NK-92 treated with Interleukin-12 subunit alpha and Interleukin-12 subunit beta, amount 100 ng/mL, for 24 hours (cell line): ENCODE measurements around the gene CAPN12.
"Not testable (repeated sequence)": the region's sequence is repeated elsewhere in the genome, so short reads cannot be mapped to it uniquely, and the experiment has no call there.

Experiments
- DNase-seq: peaks from one replicate; lab custom pipeline; 2025; lab: John Stamatoyannopoulos, UW

The CAPN12 gene

DNA sequence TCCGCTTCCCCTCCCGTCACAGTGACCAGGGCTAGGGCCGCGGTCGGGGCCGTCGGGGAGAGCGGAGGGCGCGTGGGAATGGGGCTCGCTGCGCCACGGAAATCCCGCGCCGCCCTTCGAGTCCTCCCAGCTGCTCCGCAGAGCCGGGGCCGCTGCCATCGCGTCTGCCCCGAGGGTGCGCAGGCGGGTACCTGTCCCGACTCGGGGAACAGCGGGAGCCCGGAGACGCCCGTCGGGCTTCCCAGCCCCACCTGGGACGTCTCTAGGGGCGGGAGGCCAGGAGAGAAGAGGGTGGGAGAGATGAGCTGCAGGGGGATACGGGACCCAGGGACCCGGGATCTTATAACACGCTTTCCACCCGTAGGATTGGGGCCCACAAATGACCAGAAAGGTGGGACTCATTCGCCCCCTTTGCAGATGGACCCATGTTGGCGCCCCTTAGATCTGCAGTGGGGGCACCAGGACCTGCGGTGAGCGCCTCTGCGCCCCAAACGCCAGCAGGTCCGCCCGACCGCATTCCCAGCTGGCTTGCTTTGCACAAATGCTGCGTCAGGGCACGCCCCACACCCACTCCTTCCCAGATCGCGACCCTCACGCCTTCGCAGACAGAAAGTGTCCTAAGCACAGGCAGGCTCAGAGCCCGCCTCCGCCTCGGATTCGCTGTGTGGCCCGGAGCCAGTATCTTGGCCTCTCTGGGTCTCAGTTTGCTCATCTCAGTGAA is 26.1 kb upstream of the CAPN12 start:
- not testable (repeated sequence) for DNase-seq

DNA sequence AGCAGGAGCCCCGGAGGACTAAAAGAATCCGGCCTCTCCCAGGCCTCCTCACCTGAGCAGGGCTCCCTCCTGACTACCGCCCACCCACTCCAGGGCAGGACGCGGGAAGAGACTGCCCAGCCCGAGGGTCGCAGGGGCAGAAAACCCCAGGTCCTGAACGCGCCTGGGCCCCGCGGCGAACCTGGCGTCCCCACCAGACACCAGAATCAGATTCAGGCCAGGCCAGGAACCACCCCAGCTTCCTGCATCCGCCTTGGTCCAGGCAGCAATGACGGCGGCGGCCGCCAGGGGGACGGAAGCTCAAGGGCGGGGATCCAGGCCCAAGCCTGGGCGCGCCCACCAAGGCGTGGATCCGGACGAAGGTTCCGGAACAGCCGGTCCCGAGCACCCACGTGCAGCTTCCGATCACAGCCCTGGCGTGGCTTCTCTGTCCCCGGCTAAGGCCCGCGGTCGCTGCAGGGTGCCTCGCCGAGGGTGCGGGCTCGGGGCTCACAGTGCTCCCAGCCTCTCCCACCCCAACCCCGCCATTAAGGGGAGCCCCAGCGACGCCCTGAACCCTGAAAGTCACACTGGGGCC is 25.4 kb upstream of the CAPN12 start:
- DNase-seq = no peak

DNA sequence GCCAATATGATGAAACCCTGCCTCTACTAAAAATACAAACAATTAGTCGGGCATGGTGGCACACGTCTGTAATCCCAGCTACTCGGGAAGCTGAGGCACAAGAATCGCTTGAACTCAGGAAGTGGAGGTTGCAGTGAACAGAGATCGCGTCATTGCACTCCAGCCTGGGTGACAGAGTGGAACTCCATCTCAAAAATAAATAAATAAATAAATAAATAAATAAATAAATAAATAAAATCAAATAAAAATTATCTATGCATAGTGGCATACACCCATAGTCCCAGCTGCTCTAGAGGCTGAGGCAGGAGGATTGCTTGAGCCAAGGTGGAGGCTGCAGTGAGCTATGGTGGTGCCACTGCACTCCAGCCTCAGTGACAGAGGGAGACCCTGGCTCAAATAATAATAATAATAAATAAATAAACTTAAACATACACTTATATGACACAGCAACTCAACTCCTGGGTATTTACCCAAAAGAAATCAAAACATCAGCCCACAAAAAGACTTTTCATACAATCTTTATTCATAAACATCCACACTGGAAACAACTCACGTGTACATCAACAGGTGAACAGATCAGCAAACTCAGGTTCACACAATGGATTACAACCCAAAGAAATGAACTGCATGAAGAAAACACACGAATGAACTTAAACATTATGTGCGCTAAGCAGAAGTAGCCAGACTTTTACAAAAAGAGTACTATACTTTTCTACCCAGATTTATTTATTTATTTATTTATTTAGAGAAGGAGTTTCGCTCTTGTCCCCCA is 22.2 kb upstream of the CAPN12 start:
- DNase-seq = no peak

DNA sequence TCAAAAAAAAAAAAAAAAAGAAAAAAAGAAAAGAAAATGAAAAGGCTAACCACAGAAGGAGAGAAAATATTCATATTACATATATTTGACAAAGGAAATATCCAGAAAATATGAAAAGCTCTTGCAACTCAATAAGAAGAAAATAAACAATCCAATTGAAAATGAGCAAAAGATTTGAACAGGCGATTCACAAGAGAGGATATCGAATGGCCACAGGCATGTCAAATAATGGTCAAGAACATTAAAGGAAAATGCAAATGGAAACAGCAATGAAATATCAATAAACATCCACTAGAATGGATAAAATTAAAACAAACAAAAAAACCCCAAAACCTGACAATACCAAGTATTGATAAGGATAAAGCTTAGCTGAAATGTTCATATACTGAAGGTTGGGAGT is 20.9 kb upstream of the CAPN12 start:
- DNase-seq = no peak

DNA sequence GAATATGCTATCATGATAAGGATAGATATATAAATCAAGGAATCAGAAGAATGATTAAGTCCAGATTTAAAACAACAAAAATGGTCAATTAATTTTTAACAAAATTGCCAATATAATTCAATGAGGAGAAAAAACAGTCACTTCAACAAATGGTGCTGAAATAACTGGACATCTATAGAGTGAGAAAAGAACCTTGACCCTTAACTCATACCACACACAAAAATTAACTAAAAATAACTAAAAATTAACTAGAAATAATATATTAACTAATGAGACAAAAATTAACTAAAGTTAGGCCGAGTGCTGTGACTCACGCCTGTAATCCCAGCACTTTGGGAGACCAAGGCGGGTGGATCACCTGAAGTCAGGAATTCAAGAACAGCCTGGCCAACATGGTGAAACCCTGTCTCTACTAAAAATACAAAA is 19.5 kb upstream of the CAPN12 start:
- DNase-seq = no peak

DNA sequence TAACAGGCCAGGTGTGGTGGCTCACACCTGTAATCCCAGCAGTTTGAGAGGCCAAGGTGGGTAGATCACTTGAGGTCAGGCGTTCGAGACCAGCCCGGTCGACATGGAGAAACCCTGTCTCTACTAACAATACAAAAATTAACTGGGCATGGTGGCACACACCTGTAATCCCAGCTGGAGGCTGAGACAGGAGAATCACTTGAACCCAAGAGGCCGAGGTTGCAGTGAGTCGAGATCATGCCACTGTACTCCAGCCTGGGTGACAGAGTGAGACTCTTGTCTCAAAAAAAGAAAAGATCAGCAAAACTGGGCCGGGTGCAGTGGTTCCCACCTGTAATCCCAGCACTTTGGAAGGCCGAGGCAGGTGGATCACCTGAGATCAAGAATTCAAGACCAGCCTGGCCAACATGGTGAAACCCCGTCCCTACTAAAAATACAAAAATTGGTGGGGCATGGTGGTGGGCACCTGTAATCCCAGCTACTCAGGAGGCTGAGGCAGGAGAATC is 17.7 kb upstream of the CAPN12 start:
- not testable (repeated sequence) for DNase-seq

DNA sequence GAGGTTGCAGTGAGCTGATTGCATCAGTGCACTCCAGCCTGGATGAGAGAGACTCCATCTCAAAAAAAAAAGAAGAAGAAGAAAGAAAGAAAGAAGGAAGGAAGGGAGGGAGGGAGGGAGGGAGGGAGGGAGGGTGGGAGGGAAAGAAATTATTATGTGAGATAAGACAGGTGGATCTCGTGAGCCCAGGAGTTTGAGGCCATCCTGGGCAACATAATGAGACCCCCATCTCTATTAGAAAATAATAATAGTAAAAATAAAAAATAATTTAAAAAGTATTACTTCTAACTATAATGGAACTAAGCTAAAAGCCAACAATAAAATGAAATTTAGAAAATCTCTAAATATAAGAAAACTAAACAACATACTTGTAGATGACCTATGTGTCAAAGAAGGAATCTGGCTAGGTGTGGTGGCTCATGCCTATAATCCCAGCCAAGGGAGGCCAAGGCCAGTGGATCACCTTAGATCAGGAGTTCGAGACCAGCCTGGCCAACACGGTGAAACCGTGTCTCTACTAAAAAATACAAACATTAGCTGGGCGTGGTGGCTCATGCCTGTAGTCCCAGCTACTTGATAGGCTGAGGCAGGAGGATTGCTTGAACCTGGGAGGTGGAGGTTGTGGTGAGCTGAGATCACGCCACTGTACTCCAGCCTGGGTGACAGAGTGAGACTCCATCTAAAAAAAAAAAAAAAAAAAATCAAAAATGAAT is 16.7 kb upstream of the CAPN12 start:
- DNase-seq = not testable (repeated sequence)

DNA sequence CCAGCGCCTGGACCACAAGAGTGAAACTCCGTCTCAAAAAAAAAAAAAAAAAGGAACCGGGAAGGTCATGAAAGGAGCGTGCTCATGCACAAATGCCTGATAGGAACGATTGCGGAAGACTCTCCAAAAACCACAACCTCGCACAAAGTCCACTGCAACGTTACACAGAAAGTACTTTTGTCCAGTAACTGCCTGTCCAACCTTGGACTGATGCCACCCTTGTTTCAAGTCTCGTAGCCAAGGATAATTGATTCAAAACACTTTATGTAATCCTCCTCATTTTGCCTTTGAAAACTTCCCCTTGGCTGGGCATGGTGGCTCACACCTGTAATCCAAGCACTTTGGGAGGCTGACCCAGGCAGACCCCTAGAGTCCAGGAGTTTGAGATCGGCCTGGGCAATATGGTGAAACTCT is 15.3 kb upstream of the CAPN12 start:
- DNase-seq = no peak

DNA sequence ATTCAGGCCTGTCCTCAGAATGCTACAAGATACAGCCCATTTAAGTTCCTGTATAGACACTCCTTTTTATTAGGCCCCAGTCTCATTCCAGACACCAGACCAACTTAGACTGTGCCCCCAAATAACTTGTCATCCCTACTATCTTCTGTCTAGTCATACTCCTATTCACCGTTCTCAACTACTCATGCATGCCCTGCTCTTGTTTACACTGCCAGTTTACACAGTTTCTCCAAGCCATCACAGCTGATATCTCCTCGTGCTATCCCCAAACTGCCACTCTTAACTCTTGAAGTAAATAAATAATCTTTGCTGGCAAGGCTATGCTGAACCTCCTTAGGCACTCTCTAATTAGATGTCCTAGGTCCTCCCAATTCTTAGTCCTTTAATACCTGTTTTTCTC is 9.9 kb upstream of the CAPN12 start:
- DNase-seq = not testable (repeated sequence)

DNA sequence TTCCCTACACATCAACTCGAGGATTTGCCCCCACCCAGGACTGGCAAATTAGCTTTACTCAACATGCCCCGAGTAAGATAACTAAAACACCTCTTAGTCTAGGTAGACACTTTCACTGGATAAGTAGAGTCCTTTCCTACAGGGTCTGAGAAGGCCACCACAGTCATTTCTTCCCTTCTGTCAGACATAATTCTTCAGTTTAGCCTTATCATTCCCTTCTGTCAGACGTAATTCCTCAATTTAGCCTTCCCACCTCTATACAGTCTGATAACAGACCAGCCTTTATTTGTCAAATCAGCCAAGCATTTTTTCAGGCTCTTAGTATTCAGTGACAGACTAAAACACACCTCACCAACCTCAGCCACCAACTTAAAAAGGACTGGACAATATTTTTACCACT is 9.5 kb upstream of the CAPN12 start:
- not testable (repeated sequence) for DNase-seq

DNA sequence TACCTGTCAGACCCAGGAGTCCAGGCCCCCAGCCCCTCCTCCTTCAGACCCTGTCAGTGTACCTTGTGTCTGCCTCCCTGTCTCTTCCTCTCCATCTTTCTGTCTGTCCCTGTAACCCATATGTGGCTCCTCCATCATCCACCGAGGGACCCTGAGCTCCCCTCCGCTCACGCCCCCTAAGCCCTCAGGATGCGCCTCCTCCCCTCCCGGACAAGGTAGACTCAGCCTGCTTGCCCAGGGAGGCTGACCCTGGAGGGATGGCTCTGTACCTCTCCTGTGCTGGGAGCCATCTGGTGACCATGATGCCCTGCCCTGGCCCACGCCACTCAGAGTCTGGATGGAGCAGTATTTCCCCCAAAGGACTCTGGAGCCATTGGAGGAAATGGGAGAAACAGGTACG is 1.0 kb upstream of the CAPN12 start:
- DNase-seq = no peak

DNA sequence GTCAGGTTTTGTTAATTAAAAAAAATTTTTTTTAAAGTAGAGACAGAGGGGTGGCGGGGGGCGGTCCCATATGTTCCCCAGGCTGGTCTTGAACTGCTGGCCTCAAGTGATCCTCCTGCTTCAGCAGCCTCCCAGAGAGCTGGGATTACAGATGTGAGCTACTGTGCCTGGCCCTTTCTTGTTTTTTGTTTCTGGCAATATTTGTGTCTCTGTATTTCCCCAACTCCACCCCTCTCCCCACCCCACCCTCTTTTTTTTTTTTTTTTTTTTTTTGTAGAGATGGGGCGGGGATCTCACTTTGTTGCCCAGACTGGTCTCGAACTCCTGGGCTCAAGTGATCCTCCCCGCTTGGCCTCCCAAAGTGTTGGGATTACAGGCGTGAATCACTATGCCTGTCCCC is 600 bp upstream of the CAPN12 start:
- DNase-seq = no peak

DNA sequence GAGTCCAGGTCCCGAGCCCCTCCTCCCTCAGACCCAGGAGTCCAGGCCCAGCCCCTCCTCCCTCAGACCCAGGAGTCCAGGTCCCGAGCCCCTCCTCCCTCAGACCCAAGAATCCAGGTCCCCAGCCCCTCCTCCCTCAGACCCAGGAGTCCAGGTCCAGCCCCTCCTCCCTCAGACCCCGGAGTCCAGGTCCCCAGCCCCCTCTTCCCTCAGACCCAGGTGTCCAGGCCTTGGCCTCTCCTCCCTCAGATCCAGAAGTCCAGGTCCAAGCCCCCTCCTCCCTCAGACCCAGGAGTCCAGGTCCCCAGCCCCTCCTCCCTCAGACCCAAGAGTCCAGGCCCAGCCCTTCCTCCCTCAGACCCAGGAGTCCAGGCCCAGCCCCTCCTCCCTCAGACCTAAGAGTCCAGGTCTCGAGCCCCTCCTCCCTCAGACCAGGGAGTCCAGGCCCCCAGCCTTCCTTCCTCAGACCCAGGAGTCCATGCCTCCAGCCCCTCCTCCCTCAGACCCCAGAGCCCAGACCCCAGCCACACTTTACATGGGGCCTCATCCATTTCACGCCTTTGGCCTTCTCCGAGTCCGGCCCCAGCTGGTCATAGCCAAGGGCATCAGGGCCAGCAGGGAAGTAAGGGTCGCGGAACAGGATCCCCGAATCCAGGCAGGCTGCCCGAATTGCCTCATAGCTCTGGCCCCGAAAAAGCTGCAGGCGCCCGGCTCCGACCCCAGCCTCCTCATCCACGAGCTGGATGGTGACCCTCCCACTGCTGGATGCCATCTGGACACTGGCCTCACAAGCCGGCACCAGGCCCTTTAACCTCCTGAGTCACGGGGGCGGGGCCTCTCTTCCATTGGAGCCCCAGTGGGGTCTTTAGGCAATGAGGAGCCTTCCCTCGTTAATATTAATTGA is 628 bp downstream of the CAPN12 start:
- no peak for DNase-seq

DNA sequence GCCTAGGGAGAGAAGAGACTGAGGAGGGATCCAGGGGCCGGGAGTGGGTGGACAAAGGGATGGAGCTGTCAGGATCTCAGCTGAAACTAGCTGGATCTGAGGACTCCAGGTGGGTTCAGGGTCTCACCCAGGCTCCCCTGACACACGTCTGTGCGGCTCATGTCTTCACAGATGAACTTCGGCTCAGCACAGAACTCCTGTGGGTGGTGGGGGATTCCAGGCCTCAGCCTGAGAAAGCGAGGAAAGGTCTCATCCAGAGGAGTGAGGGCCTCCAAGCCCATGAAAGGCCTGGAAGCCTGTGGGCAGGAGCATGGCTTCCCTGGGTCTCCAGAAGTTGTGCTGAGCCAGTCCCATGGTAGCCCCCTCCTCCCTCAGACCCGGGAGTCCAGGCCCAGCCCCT is 1.4 kb downstream of the CAPN12 start:
- DNase-seq = no peak

DNA sequence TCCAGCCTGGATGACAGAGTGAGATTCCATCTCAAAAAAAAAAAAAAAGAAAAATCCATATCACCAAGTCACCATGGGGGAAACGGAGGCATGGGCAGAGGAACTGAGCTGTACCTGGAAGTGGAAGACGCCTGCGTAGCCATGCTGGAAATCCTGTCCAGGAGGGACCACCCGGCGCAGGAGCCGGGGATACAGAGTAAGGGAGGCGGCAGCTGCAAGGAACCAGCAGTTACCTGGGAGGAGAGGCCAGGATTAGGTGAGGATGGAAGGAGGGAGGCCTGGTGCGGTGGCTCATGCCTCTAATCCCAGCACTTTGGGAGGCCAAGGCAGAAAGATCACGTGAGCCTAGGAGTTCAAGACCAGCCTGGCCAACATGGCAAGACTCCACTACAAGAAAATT is 2.0 kb downstream of the CAPN12 start:
- DNase-seq = no peak

DNA sequence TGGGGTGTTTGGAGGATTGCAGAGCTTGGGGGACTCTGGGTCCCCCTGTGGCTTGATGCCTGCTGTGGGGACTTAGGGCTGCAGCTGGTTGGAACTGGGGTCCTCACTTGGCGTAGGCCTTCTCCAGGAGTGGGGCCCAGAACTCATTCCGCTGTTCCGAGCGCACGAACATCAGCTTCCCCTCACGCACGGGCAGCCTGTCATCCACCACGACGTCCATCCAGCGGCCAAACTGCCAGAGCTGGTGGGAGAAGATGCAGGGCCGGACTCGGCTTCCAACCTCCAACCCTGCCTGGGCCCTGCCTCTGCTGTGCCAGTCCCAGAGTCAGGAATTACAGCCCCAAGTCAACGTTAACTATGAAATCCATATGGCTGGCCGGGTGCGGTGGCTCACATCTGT is 2.6 kb downstream of the CAPN12 start:
- no peak for DNase-seq

DNA sequence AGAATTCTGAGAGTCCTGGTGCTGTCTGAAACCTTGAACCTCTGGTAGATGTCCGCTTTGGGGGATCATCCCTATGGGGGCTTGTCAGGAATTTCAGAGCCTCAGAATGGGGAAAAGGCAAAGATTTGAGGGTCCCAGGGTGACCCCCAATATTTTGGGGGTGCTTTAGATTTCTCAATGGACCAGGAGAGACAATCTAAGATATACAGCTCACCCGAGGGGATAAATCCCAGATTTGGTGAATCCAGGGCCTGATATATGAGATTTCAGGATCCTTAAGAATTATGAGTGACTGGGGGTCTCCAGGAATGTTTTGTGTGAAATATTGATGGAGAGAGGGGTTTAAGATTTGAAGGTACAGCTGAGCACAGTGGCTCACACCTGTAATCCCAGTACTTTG is 3.3 kb downstream of the CAPN12 start:
- no peak for DNase-seq

DNA sequence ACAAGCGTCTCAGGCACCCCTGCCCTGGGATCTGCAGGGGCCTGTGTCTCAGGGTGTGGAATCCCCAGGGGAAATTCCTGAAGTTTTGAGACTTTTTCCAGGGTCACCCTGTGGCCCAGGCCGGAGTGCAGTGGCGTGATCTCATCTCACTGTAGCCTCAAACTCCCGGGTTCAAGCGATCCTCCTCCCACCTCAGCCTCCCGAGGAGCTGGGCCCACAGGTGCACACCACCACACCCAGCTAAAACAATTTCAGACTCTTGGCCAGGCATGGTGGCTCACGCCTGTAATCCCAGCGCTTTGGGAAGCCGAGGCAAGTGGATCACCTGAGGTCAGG is 4.0 kb downstream of the CAPN12 start:
- DNase-seq = no peak

DNA sequence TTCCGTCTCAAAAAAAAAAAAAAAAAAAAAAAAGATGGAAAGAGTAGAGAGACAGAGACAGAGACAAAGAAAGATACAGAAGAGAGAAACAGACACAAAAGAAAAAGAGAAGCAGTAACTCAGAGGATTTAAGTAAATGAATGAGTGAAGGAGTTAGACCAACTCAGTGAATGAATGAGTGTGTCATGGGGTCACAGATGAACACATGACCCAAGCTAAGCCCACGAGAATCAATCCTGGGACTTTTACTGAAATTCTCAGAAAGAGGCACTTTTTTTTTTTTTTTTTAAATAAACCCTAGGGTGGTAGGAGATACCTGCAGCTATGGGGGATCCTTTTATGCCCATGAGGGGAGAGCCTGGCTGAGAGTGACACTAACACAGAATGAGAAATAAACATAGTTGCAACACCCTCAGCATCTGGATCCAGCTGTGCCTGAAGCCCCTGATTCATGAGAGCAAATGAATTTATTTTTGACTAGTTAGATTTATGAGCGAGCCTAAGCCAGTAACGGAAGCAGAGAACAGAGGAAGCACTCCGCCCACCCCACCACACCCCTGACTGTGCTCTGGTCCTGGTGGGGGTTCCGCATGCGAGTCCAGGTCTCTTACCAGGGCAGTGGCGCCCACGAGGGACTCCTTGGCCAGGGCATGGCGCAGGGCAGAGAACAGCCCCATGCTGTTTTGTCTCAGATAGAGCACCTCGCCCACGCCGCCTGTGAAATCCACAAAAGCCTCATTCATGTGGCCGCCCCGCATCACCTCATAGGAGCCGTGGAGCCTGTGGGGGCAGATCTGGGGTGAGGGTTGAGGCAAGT is 4.6 kb downstream of the CAPN12 start:
- no peak for DNase-seq

DNA sequence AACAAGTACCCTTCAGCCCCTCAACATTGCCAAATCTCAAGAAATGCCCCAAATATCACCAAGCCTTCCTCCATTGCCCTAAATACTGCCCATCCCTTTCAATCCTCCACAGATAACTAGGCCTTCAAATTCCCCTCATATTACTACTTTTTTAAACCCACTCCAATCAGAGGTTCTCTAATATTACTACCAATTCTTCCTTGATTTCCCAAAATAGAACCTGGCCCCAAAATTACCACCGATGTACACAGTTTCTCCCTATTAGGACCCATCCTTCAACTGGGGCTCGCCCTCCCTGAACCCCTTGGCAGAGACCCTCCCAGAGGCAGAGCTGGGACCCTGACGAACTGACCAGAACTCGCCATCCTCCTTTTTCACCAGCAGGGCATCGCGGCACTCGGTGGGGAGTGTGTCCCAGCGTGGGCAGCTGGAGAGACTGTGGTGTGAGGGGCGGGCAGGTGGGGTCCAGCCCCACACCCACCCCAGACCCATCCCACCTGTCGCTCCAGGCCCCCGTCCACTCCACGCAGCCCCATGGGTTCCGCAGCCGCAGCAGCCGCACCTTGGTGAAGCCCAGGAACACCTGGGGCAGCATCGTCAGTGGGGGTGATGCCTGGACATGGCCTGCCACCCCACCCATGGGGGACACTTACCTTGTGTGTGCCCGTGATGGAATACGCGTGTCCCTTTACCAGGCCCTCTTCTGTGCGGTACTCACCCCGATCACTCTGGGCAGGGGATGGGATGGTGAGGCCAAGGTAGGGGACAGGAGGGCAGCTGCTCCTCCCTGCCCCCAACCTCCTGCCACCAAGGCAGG is 6.1 kb downstream of the CAPN12 start:
- DNase-seq = no peak
